GM19025 (cell line): ENCODE measurements around the gene MYO18B.

ENCODE experiments used
- ATAC-seq: cut with Tn5 transposase; IDR thresholded peaks from one replicate; pipeline ENCODE4 v1.9.1; 2021; ENCODE audit warnings: mild to moderate bottlenecking, low read depth, moderate library complexity; ENCODE audit not compliant: unreplicated experiment

MYO18B gene

DNA sequence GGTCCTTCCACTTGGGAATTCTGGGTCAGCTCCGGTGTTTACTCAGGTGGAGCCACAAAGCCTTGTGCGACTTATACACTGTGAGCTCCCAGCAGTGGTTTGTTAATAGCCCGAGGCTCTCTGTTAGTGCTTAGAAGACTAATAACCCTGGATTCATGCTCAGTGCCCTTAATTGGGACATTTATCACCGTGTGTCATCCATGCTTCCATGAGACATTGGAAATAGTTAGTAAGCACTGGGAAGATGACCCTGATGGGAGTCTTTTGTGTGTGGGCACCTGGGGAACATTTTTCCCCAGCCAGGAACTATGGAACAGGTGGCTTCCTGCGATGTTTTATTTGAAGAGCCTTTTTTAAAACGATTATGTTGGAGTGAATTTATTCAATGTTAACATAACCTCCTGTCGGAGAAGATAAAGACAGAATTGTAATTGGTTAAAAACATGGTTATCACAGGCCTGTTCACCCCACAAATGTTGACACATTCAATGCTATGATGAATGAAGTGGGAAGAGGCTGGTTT, 188.9 kb downstream of the MYO18B start:
- no peak for ATAC-seq

DNA sequence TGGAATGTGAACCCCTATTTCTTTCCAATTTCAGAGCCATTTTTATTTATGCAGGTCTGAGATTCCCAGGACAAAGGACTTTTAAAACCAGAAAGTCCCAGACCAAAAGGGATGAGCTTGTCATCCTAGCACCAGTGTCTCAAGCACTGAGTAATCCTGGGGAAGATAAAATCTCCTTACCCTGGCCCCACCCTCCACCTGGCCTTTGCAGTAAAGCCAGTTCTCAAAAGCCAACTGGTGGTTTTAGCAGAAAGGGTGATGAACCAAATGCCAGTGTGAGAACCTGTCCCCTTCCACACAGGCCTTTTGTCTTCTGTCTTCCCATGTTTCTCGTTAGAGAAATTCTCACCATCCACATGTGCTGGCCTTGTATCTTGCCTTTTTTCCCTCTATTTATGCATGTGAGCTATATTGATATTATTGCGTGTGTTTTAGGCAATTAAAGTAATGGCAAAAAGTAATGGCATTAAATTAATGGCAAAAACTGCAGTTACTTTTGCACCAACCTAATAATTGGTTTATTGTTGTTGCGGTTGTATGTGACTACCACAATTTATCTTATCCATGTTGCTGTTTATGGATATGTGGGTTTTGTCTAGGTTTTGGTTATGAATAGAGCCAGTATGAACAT, 191.3 kb downstream of the MYO18B start:
- ATAC-seq = no peak

DNA sequence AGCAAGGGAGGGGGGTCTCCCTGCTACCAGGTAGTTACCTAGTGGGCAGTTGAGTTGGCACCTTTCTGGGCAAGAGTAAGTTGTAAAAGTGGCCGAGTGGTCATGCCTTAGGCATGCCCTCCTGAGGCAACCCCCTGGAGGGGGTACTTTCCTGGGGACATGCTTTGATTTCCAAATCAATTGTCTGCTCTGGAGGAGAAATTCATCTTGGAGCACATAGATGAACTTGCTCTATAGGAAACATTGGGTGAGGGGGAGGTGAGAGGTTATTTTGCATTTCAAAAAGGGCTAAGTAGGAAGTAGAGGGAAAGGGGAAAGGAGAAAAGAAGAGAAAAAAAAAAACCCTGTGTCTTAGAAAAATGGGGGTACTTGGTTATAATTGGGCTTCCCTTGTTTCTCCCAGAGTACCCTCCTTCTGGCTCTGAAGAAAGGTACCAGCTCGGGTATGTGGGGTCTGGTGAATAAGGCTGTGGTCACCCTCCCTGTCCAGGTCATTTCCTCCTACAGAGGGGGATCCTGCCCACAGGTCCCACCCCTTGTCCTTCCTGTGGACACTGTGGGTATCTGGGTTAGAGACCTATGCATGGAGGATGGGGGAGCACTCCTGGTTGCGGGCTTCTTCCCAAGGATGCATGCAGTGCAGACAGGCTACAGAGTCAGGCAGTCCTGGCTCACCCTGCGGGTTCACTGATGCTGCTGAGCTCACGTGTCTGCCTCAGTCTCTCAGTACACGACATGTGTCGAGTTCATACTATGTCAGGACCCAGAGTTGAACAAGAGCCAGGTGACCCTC, 193.5 kb downstream of the MYO18B start:
- no peak for ATAC-seq

DNA sequence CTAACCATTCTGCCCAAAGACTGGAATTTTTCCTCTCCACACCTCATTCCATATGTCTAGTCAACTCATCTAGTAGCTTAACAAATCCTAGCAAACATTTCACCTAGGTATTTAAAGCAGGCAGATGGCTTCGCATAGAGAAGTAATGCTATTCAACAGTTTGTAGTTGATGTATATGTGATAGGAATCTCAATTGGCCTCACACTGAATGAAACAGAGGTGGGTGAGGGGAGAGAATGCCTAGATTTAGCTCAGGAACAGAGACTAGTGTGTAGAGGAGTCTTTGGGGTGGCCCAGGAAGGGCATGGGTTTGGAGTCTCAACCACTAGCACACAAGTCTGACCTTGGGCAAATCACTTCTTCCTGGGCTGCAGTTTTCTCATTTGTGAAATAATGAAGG, 196.2 kb downstream of the MYO18B start:
- ATAC-seq = no peak

DNA sequence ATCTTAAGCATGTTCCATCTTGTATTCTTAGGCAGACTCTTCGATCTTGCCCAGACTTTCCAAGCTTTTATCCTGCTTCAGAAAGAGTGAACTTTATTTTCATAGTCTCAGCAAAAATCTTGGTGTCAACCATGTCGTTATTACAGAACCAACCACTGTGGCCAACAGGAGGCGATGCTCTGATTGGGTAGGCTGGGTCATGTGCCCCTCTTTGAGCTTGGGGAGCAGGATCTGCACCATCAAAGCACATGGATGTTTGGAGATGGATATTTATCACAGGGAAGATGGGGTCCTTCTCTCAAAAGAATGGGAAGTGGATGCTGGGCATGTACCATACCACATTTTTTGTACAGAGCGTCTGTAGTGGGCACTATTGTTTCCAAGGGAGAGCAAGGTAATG, 197.4 kb downstream of the MYO18B start:
- no peak for ATAC-seq

DNA sequence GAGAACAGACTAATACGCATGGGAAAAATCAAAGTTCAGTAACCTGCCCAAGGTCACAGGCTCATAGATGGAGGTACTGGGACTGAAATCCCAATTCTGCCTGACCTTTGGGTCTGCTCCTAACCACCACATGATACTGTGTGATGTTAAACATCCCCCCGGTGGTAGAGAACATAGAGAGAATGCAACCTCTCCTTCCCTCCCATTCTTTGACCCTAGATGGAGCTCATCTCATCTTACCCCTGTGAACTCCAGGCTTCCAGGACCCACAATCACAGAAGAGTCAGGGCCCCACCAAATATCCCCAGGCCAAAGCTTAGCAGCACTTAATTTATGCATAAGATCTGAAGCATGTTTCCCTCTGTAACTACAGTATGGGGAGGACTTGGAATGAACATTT, 198.5 kb downstream of the MYO18B start:
- no peak for ATAC-seq

DNA sequence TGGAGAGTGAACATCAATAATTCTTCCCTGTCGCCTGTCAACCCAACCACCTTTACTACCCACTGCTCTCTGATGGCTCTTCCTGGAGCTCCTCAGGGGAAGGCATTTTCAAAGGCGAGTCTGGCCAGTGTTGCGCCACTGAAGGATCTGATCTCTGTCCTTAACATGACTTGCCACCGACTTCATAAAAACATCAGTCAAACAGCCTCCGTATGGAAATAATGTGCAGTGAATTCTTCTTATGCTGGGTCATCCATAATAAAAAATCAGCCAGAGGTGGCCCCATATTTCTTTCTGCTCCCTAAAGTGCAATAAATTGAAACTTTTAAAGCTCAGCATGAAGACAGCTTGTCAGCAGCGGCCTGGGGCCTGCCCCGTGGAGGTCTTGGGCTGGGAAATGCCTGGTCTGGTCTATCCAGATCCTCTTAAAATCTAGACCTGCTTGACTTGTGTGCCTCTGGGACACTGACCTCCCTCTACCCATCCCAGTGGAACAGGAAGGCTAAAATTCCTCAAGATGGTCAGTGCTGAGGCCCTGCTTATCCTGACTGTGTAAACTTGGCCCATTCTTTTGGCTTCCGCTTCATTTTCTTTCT, 199.5 kb downstream of the MYO18B start:
- no peak for ATAC-seq

DNA sequence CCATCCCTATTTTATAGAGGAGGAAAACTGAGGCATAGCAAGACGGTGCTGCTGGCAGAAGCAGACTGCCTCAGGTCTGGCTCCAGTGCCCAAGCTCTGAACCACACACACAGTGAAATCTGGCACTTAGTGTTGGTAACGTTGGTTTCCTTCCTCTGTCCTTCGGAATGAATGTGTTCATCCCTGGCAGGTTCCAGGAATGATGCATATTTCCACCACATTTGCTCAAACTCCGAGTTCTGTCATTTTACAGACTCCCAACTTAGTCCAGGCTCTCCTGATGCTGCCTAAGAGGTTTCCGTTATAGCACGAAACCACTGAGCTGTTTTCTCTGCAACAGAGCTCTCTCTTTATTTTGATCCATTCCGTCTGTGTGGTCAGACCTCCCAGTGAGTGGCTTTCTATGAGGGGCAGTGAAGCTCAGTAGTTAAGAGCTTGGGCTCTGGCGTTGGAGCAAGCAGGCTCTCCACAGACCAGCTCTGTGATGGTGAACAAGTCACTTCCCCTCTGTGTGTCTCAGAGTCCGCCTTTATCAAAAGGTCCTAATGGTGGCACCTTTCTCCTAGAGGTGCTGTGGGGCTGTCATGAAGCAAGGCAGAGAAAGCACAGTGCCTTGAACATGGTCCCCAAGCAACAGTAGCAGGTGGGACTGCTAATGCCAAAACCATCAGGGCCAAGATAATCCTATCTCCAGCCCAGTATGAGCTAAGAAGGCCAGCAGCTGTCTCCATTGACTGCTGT, 200.3 kb downstream of the MYO18B start:
- no peak for ATAC-seq

DNA sequence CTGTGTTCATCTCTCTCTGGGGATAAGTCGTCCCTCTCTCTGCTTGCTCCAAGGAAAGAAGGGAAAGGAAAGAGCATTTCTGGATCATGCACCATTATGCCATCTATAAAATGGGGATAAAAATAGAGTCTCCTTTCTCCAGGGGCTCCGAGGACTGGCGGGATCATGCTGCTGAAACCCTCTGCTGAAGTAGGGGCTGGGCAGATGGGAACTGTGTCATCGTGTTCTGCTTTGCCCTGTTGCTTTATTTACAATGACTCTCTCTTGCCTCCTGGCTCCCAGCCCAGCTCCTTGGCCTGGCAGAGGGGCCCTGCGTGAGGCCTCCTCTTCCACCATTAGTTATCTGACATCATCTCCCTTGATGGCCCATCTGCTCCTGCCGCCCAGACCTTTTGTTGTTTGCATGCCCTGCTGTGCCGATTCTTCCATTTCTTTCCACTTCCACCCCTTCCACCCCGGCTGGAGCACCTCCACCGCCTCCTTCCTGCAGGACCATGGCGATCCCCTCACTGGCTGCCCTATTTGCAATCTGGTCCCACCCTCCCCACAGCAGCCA, 200.9 kb downstream of the MYO18B start:
- ATAC-seq = no peak

DNA sequence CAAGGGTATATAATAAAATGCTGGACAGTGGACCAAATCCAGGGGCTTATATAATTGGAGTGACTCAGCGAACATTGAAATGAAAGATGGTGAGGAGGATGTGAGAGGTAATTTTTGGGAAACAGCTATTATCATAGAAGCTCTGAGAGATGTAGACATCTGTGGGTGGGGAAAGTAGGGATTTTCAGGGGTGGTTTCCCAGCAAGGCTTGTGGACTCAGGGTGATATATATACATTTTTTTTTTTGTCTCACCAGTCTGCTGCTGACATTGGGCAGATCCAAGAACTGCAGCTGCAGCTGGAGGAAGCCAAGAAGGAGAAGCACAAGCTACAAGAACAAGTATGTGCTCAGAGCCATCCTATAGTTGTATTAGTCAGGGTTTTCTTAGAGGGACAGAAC, 208.1 kb downstream of the MYO18B start:
- no peak for ATAC-seq

DNA sequence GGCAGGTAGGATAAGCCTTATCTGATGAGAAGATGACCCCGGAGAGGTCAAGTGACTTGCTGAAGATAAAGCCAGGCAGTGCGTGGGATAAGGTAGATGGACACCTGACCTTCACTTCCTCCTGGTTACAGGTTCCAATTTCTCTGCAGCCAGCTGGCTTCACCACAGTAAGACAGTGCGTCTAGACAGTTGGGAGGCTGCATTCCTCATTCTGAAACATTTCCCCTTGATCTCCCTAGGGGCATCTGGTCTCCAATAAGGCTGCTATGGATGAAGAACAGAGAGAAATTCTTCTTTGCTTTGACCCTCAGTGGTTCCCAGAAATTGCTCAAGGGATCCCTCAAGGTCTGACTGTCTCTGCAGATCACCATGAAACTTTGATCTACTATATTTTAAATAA, 211.3 kb downstream of the MYO18B start:
- no peak for ATAC-seq

DNA sequence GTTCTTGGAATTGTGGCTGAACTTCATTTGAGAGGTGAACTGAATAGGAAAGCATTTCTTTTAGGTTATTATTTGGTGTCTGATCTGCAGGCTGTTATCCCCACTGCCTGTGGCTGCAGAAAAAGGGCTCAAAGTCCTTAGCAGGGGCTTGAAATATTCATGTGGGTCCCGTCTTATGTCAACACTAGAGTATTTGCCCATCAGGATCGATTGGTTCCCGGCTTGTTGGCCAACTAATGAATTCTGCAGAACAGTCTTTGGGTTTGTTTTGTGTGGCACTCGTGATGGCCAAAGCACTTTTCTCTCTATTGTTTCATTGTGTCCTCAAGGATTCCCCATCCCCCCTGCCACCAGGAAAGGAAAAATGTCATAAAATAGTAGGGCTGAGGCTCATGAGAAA, 211.9 kb downstream of the MYO18B start:
- ATAC-seq = no peak

DNA sequence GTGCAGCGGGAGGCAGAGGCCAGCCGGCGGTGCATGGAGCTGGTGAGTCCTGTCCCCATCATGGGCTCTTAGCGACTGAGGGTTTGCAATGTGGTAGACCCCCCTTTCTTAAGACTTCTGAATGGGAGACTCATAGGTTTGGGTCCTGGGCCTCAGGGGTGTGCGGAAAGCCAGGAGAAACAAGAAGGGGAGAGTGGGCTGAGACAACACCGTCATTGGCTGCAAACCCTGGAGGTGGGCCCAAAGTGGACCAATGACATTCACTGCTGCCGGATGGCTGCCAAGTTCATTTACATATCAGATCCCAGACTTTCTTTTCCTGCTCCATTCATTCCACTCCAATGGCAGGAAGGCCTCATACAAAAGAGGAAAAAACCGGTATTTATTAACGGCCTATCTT, 213.3 kb downstream of the MYO18B start:
- no peak for ATAC-seq

DNA sequence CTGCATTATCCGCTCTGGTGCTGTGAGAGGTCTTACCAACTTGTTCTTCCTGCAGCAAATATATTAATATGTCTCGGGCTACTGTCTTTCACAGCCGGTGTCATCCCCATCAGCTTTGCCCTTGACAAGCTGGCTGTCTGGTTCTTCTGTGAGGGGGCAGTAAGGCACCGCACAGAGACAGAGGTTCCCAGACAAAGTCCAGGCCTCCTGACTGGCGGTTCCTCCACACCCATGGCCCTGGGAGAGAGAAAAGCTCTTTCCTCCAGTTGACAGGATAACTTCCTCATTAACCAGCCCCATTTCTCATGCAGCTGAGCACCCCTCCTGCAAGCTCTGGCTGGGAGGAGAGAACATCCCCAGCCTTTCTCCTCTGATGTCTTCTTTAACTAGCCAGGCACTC, 214.8 kb downstream of the MYO18B start:
- no peak for ATAC-seq

DNA sequence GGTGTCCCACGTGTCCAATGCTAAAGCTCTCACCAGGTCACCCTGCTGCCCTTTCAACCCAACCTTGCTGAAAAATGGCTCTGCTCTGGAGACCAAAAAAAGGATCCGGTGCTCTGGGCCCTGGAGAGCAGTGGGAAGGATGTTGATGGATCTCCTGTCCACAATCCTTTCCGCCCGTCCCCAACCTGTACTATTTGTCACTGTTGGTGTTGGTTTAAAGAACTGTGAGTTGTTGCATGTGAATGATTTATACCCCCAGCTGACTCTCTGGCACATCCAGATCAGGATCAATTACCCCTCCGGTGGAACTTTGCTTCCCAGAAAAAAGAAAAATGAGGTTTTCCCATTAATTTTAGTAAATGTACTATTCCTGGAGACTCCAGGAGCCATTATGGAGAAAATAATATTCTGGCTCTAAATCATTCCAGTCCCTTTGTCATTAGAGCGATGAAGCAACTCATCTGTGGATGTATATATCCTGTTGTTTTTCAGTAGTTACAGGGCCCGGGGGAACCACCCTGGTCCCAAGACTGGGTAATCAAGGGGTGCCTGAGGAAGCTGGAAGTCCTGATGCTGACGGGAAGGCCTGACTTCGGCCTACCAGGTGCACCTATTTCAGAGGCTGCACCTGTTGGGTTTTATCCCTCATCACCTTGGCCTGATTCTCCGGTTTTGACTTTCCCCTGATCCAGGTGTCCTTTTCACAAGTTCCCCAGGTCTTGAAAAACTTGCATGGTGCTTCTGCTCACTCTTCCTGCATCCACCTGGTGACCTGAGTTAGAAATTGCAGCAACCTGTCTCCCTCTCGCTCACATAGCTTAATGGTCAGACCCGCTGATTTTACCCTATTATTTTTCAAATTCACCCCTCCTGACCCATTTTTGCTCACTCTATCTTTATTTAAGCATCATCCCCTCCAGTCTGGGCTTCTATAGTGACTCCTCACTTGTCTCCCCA, 218.1 kb downstream of the MYO18B start:
- ATAC-seq = no peak

DNA sequence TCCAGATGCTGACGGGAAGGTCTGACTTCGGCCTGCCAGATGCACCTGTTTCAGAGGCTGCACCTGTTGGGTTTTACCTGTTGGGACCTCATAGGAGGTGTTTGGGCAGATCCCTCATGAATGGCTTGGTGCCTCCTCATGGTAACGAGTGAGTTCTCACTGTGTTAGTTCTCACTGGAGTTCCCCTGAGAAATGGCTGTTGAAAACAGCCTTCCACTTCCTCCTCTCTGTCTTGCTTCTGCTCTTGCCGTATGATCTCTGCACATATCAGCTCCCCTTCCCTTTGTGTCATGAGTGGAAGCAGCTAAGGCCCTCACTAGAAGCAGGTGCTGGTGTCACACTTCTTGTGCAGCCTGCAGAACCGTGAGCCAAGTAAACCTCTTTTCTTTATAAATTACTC, 219.7 kb downstream of the MYO18B start:
- no peak for ATAC-seq

DNA sequence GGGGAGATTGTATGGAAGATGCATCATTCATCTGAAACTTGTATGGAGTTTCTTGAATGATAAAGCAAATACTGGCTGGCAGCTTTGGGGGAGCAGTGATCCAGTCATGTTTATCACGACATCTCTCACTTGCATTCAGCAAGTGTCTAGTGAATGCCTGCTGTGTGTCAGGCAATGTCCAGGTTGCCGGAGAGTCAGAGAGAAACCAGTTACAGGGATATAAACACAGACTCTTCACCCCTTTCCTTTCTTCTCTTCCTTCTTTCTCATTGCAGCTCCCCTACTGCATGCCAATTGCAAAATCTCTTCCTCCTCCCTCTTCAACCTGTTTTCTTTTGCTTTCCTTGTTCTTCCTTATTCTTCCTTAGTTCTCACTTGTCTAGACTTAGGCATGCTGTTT, 220.7 kb downstream of the MYO18B start:
- no peak for ATAC-seq

DNA sequence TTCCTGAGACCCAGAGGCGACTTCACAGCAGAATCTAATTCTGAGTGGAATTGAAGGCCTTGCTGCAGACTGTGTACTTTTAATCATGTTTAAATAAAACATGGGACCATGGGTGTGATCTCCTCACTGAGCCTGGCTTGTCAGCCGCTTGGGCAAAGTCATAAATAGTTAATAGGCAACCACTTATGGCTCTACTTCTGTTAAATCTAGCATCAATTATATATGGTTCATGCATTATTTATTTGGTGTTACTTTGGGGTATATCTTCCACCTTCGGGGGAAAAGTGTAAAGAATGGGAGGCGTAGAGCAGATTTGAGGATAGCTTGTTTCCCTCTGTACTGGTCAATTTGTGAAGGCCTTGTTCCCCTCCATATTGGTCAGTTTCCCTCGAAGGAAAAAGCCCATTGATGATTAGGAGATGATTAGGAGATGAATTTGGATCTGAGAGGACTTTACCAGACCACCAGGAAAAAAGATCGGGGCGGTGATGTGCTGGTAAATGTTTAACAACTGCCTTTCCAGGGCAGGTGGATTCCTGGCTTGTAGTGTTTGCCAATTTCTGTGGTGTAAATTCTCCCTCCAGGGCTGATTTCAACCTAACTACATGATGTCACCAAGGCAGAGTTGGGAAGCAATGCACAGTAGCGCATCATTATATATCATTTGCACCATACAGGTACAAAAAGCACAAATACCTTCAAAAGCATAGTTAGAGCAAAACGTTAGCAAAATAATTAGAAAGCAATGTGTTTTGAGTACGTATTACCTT, 223.2 kb downstream of the MYO18B start:
- ATAC-seq = no peak

DNA sequence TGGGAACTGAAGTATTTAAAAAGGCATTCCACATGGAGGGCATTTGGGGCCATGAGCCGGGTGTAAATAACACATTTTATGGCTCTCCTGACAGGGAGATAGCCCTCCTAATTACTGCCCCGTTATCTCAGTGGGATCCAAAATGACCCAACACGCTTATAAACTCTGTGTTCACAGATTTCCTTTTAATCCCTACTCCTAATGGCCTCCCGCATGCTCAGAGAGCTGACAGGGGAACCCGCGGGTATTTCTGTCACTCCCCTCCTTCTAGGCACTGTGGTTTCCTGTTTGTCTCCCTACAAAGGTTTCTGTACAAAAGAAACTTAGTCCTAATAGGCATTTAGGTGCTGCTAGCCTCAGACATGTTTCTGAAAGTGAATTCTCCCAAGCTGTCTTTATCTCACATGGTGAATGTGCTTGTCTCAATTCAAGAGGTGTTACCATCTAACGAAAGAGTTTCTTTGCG, 224.5 kb downstream of the MYO18B start:
- no peak for ATAC-seq
